ENCODE results near the gene TMEM171.

Gene TMEM171

DNA sequence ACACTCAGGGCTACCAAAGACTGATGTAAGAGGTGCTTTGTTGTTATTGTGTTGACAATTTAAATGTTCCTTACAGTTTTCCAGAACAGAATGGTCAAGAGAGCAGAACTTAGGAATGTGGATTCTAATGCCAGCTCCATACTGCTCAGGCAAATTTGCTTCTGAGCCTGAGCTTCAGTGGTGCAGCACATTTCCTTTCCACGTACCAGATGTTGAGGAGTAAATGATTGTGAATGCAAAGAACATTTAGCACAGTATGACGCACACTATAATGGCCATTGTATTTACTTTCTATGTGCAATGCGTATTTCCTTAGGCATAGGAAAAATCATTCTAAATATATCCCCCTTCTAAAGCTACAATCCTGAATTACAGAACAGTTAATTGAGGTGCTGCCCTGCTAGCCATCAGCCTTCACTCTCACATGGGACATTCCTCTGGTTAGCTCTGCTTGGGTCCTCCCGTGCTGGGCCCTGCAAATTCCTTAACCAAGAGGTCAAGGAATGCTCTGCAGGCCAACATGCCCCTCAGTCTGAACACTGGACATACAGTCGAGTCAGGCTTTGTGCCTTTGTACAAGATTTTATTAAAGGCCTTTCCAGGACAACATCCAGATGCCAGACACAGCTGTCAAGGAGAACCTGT lies 31.5 kb downstream of the TMEM171 start:
- Histone ChIP-seq H3K27me3 (ENCODE audit: insufficient read depth, low read depth) (peaks cover 34% of the 10 kb centered on the region), H2AFZ (ENCODE audit: low read depth) (no peak overlapping the region), H3K79me2 (ENCODE audit: insufficient read depth, low read depth) (no peaks in the 10 kb centered on the region), H3K4me3 (IDR thresholded peaks at IDR 0.05; ENCODE audit: insufficient read depth, low read depth, low read length) (no peak overlapping the region), H3K9ac (no peak overlapping the region), H4K20me1 (ENCODE audit: insufficient read depth) (no peaks in the 10 kb centered on the region), H3K36me3 (ENCODE audit: insufficient read depth) (no peaks in the 10 kb centered on the region), H3K4me1 (ENCODE audit: low read depth, poor library complexity, severe bottlenecking) (no peaks in the 10 kb centered on the region), H3K27ac (no peak overlapping the region), H3K4me2 (no peak overlapping the region)
- TF ChIP-seq, protein P1, sequence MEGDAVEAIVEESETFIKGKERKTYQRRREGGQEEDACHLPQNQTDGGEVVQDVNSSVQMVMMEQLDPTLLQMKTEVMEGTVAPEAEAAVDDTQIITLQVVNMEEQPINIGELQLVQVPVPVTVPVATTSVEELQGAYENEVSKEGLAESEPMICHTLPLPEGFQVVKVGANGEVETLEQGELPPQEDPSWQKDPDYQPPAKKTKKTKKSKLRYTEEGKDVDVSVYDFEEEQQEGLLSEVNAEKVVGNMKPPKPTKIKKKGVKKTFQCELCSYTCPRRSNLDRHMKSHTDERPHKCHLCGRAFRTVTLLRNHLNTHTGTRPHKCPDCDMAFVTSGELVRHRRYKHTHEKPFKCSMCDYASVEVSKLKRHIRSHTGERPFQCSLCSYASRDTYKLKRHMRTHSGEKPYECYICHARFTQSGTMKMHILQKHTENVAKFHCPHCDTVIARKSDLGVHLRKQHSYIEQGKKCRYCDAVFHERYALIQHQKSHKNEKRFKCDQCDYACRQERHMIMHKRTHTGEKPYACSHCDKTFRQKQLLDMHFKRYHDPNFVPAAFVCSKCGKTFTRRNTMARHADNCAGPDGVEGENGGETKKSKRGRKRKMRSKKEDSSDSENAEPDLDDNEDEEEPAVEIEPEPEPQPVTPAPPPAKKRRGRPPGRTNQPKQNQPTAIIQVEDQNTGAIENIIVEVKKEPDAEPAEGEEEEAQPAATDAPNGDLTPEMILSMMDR (conservative IDR thresholded peaks at IDR 0.05; ENCODE audit: low read depth, low read length): no peak

GRCh38 chr5:73152411-73153388 lies 32.3 kb downstream of the TMEM171 start:
- Histone ChIP-seq H3K4me2 (no peak overlapping the region), H4K20me1 (ENCODE audit: insufficient read depth) (no peaks in the 10 kb centered on the region), H3K79me2 (ENCODE audit: insufficient read depth, low read depth) (no peaks in the 10 kb centered on the region), H3K27me3 (ENCODE audit: insufficient read depth, low read depth) (peaks cover 42% of the 10 kb centered on the region), H3K36me3 (ENCODE audit: insufficient read depth) (no peaks in the 10 kb centered on the region), H3K4me1 (ENCODE audit: low read depth, poor library complexity, severe bottlenecking) (no peaks in the 10 kb centered on the region), H3K4me3 (IDR thresholded peaks at IDR 0.05; ENCODE audit: insufficient read depth, low read depth, low read length) (no peak overlapping the region), H3K27ac (no peak overlapping the region), H3K9ac (no peak overlapping the region), H2AFZ (ENCODE audit: low read depth) (no peak overlapping the region)
- TF ChIP-seq, protein P1 (conservative IDR thresholded peaks at IDR 0.05; ENCODE audit: low read depth, low read length): no peak

- H3K4me1 ChIP-seq (ENCODE audit: low read depth, poor library complexity, severe bottlenecking): no peaks in the 10 kb centered on the region
- H2AFZ ChIP-seq (ENCODE audit: low read depth): no peak overlapping the region
- no peaks in the 10 kb centered on the region for H4K20me1 ChIP-seq (ENCODE audit: insufficient read depth)
- TF ChIP-seq, protein P1 (conservative IDR thresholded peaks at IDR 0.05; ENCODE audit: low read depth, low read length): no peak
- H3K36me3 ChIP-seq (ENCODE audit: insufficient read depth): no peaks in the 10 kb centered on the region
- no peak overlapping the region for H3K9ac ChIP-seq
- peaks cover 50% of the 10 kb centered on the region for H3K27me3 ChIP-seq (ENCODE audit: insufficient read depth, low read depth)
- H3K79me2 ChIP-seq (ENCODE audit: insufficient read depth, low read depth): no peaks in the 10 kb centered on the region
- H3K4me2 ChIP-seq: no peak overlapping the region
- H3K27ac ChIP-seq: no peak overlapping the region
- no peak overlapping the region for H3K4me3 ChIP-seq (IDR thresholded peaks at IDR 0.05; ENCODE audit: insufficient read depth, low read depth, low read length)
Observed at GRCh38 chr5:73153513-73153912, 33.1 kb downstream of the TMEM171 start.

DNA sequence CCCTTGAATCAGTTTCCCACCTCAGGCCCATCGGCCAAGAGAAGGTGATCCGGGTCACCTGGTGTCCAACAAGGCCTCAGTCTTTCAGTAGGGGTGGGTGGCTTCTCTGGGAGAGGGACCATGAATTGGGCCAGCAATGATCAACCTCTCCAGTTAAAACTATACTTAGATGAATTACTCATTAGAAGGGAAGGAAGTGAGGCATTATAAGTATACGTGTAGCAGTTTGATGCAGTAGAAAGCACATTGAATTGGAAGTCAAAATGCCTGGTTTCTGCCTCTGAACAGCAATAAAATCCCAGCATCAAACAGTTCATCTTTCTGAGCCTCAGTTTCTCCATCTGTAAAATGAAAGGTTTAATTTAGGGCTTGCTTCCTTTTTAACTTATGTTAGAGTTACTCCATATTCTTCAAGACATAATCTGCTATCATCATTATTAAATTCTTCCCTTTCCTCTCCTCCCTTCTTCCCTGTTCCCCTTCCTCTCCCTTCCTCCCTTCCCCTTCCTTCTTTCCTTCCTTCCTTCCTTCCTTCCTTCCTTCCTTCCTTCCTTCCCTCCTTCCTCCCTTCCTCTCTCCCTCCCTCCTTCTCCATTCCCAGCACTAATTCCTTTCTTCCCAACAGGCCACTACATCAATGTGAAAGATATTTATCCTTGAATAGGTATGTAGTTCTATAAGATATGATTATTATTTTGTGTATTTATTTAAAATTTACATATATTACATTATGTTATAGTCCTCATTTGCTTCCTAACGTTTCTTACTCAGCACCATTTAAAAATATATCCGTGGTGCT lies 34.0 kb downstream of the TMEM171 start:
- no peak overlapping the region for H3K27ac ChIP-seq
- no peak overlapping the region for H3K9ac ChIP-seq
- no peaks in the 10 kb centered on the region for H3K36me3 ChIP-seq (ENCODE audit: insufficient read depth)
- no peak overlapping the region for H3K4me2 ChIP-seq
- TF ChIP-seq, protein P1 (conservative IDR thresholded peaks at IDR 0.05; ENCODE audit: low read depth, low read length): no peak
- no peak overlapping the region for H3K4me3 ChIP-seq (IDR thresholded peaks at IDR 0.05; ENCODE audit: insufficient read depth, low read depth, low read length)
- H4K20me1 ChIP-seq (ENCODE audit: insufficient read depth): no peaks in the 10 kb centered on the region
- H2AFZ ChIP-seq (ENCODE audit: low read depth): no peak overlapping the region
- H3K27me3 ChIP-seq (ENCODE audit: insufficient read depth, low read depth): peaks cover 59% of the 10 kb centered on the region
- no peaks in the 10 kb centered on the region for H3K4me1 ChIP-seq (ENCODE audit: low read depth, poor library complexity, severe bottlenecking)
- H3K79me2 ChIP-seq (ENCODE audit: insufficient read depth, low read depth): no peaks in the 10 kb centered on the region
